HG03095 (cell line): ENCODE results near the gene HAPLN1.
"Not testable (repeated sequence)": the region's sequence is repeated elsewhere in the genome, so short reads cannot be mapped to it uniquely, and the experiment has no call there.

Experiments
- ATAC-seq: cut with Tn5 transposase; IDR thresholded peaks from one replicate; pipeline ENCODE4 v1.9.1; 2021; ENCODE audit warnings: moderate library complexity; ENCODE audit not compliant: unreplicated experiment

Gene HAPLN1

GRCh38 chr5:83720836-83721537 lies at the start of gene HAPLN1:
HAPLN1 (minus strand) TSS chr5:83720855; CDS start chr5:83673523, 47,332 bp downstream.
- ATAC-seq, result no peak

- ATAC-seq, result no peak
Measured at GRCh38 chr5:83767409-83767992, 46.8 kb upstream of the HAPLN1 start.

DNA sequence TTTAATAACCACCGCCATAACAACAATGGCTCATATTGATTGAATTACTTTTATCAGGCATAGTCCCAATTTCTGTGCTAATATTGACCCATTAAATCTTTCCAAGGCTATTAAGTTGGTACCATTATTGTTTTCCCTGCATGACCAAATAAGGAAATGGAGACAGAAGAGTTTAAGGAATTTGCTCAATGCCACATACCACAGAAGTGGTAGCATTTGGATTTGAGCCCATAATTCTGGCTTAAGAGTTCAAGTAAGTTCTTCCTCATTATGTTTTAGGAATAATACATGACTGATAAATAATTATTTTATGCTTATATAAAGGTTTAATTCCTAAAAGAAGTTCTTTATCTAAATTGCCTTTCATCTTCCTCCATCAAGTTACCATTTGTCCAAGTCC lies 43.4 kb upstream of the HAPLN1 start:
- ATAC-seq, result no peak

- ATAC-seq, result no peak
Measured at GRCh38 chr5:83760579-83760978, 39.9 kb upstream of the HAPLN1 start.

DNA sequence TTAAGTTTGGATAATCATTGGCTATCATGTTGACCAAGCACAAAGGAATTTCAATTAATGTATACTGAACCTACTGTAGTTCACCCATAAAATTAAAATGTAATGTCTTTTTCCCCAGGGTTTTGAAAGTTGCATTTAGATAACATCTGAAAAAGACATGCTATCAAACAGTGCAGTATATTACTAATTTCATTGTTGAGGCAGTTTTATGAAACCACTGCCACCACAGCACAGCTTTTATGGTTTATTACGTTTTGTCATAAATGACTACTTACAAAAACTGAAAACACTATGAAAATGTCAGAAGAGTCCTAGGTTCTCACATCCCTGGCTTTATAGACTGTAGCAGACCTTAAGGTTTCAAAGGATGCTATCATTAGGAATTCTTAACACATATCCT lies 32.0 kb upstream of the HAPLN1 start:
- ATAC-seq, result no peak

GRCh38 chr5:83751201-83751600 lies 30.5 kb upstream of the HAPLN1 start:
- no peak for ATAC-seq

DNA sequence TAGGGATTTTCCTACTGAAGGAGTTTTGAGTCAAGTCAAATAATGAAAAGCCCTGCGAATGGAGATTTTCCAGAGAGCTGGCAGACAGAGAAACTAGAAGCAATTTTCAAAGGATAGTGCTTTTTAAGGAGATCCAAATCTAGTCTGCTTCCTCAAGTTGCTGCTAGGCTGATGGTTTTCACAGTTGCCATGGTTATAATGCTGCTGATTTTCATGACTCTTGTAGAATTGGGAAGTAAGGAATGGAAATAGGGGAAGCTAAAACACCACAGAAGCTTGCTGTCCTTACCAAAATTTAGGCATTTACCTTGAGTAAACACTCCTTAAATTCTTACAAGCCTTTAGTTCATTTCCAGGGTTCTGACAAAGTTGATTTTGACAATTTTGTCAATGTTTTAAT lies 30.1 kb upstream of the HAPLN1 start:
- ATAC-seq, result no peak

- no peak for ATAC-seq
Measured at GRCh38 chr5:83745816-83746215, 25.2 kb upstream of the HAPLN1 start.

DNA sequence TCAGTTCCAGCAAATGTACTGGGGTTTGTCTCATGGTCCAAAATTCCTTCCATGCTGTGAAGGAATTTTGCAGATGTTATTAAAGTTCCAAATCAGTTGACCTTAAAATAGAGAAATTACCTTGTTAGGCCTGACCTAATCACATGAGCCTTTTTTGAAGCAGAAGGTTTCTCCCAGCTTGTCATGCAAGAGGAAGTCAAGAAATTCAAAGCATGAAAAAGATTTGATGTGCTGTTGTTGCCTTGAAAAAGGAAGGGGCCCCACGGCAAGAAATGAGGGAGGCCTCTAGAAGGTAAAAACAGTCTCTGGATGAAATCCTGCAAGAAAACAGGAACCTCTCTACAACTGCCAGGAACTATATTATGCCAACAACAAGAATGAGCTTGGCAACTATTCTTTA lies 24.2 kb upstream of the HAPLN1 start:
- ATAC-seq, result no peak

GRCh38 chr5:83742089-83742488 lies 21.4 kb upstream of the HAPLN1 start:
- no peak for ATAC-seq

DNA sequence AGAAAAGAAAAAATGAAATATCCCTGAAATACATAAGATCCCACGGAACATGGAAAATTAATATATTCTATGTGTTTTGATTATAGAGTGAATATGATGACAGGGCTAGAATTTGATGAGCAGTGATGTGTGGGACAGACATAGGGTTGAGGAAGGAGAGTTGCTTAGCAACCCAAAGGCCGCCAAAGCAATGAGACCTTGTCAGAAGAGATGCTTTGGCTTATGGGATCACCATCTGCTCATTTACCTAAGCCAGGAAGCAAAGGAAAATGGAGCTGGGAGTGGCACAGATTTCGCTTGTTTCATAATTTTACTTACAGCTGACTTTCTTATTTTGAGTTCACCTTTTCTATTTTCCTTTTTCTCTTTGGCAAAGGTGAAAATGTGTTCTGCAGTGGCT lies 20.9 kb upstream of the HAPLN1 start:
- no peak for ATAC-seq

GRCh38 chr5:83740741-83741140 lies 20.1 kb upstream of the HAPLN1 start:
- ATAC-seq, result peak; percentile 85

DNA sequence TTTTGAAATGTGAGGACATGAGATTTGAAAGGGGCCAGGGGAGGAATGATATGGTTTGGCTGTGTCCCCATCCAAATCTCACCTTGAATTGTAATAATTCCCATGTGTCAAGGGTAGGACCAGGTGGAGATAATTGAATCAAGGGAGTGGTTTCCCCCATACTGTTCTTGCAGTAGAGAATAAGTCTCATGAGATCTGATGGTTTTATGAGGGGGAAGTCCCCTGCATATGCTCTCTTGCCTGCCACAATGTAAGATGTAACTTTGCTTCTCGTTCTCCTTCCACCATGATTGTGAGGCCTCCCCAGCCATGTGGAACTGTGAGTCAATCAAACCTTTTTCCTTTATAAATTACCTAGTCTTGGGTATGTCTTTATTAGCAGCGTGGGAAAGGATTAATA lies 15.5 kb upstream of the HAPLN1 start:
- ATAC-seq, result not testable (repeated sequence)

- ATAC-seq, result not testable (repeated sequence)
Measured at GRCh38 chr5:83735058-83735457, 14.4 kb upstream of the HAPLN1 start.

DNA sequence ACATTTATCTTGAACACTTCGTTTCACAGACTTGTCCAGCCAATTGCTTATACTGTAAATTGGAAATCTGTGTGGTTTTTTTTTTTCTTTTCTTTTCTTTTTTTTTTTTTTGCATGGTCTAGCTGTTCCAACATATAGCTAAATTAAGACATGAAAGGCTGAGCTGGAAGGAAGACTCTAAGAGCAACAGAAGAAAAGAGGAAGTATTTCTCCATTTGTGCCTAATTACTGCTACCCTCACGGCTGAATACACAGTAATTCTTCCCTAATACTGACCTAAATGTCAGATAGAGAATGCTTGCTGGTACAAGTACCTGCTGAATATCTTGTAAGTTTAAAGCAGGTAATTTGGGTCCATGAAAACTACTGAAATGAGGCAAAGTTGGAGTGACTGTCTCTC lies 11.0 kb upstream of the HAPLN1 start:
- no peak for ATAC-seq

- no peak for ATAC-seq
Measured at GRCh38 chr5:83729362-83729761, 8.7 kb upstream of the HAPLN1 start.

GRCh38 chr5:83726912-83727311 lies 6.3 kb upstream of the HAPLN1 start:
- ATAC-seq, result no peak

- no peak for ATAC-seq
Measured at GRCh38 chr5:83724935-83725334, 4.3 kb upstream of the HAPLN1 start.

- no peak for ATAC-seq
Measured at GRCh38 chr5:83724001-83724400, 3.3 kb upstream of the HAPLN1 start.

GRCh38 chr5:83723031-83723430 lies 2.4 kb upstream of the HAPLN1 start:
- ATAC-seq, result no peak

DNA sequence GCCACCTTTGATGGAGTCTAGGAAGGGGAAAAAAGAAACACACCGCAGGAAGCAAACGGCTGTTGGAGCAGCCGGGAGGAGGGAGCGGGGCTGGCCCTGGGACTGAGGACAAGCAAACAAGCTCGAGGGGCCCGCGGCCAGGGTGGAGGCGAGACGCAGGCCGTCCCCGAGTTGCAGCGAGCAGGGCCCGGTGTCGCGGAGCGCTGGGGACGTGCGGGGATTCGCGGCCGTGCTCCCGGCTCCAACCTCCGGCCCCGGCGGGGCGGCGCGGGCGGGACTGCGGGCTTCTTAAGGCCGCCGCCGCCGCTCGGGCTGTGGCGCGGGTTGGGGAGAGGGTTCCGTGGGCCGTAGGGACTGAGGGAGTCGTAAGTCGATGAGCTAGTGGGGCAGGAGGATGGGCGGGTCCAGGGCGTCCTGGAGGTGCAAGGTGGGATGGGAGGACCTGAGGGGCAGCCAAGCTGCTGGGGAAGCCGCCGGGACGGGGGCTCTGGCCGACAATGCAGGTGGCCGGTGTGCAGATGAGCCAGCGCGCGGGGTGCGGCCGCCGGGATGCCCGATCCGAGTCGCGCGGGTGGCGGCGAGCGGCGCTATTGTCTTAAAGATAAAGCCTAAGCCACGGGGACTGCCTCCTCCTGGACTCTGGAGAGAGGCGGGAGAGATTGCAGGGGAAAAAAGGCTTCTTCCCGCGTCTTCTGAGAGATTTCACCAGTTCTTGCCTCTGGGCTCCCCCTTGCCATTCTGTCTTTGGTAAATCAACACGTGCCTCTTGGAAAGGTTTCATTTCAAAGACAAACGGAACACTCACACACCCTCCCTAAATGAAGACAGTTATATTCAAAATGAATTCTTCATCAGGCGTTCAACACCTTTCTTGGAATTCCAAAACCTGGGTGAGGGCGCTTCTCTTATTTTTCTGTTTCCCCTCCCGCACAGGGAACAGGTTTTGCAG lies 1.6 kb upstream of the HAPLN1 start:
- peak; percentile 49 for ATAC-seq
